HepG2 (cell line): ENCODE measurements around the gene TATDN2. TPM values are rescaled to one million over a fixed set of nuclear protein-coding genes. Genes with fewer than 3 reads are reported as not detected.
A peak's percentile ranks its signal among the peaks of the same experiment; 100 is the strongest.

Experiments used
- AHDC1 ChIP-seq: sonication (generic); formaldehyde crosslinking; IDR thresholded peaks from 2 replicates; pipeline ENCODE4 v1.5.1; 2020; ENCODE audit warnings: mild to moderate bottlenecking, missing genetic modification reagents, borderline replicate concordance
- GTF2F1 ChIP-seq: fragments of 150-350 bp; IDR thresholded peaks from 2 replicates; pipeline ENCODE4 v1.6.1; 2014; ENCODE audit warnings: low read length
- HNRNPL ChIP-seq: fragments of 200-400 bp; formaldehyde crosslinking; IDR thresholded peaks from 2 replicates; pipeline ENCODE4 v1.6.1; 2017; ENCODE audit warnings: mild to moderate bottlenecking, low read depth, low read length
- HOXA5 ChIP-seq: sonication (generic); formaldehyde crosslinking; IDR thresholded peaks from 2 replicates; pipeline ENCODE4 v1.4.0; 2020; ENCODE audit warnings: missing genetic modification reagents
- KAT2B ChIP-seq: fragments of 150-350 bp; IDR thresholded peaks from 2 replicates; pipeline ENCODE4 v1.6.1; 2014; ENCODE audit warnings: low read depth, low read length, borderline replicate concordance
- KAT7 ChIP-seq: IDR thresholded peaks from 2 replicates; pipeline ENCODE4 v1.6.1; 2018; ENCODE audit warnings: borderline replicate concordance, missing compliant biosample characterization
- KLF15 ChIP-seq: sonication (generic); formaldehyde crosslinking; IDR thresholded peaks from 2 replicates; pipeline ENCODE4 v1.8.1; 2023; ENCODE audit warnings: borderline replicate concordance, mild to moderate bottlenecking, inconsistent platforms, missing genetic modification reagents, mixed read lengths
- KMT2B ChIP-seq: IDR thresholded peaks from 2 replicates; pipeline ENCODE4 v1.6.1; 2016; ENCODE audit warnings: missing genetic modification reagents, missing compliant biosample characterization
- MYNN ChIP-seq: sonication (generic); formaldehyde crosslinking; IDR thresholded peaks from 2 replicates; pipeline ENCODE4 v1.4.0; 2020; ENCODE audit warnings: mild to moderate bottlenecking, low read depth, missing genetic modification reagents
- NONO ChIP-seq, 2 experiments: fragments of 450-650 bp in 1 of 2; sonication (generic) in 1 of 2; formaldehyde crosslinking in 1 of 2; IDR thresholded peaks in 1 of 2; conservative IDR thresholded peaks in 1 of 2; 2 replicates each; pipeline versions ENCODE4 v1.6.1 to v1.8.0; 2017 to 2022; ENCODE audit warnings: mild to moderate bottlenecking in 1 of 2, missing genetic modification reagents in 1 of 2, moderate library complexity in 1 of 2
- PITX1 ChIP-seq: sonication (generic); formaldehyde crosslinking; IDR thresholded peaks from 2 replicates; pipeline ENCODE4 v1.5.1; 2020; ENCODE audit warnings: mild to moderate bottlenecking, missing genetic modification reagents
- RFXAP ChIP-seq: sonication (generic); formaldehyde crosslinking; IDR thresholded peaks from 2 replicates; pipeline ENCODE4 v1.4.0; 2020; ENCODE audit warnings: missing genetic modification reagents, borderline replicate concordance
- SAP130 ChIP-seq: IDR thresholded peaks from 2 replicates; pipeline ENCODE4 v1.6.1; 2016; ENCODE audit warnings: low read depth
- SOX13 ChIP-seq, 3 experiments: fragments of 450-650 bp in 1 of 3; sonication (generic) in 1 of 3; formaldehyde crosslinking in 1 of 3; IDR thresholded peaks in 2 of 3; conservative IDR thresholded peaks in 1 of 3; 2 replicates each; pipeline versions ENCODE4 v1.5.0 to v1.6.1; 2016 to 2020; ENCODE audit warnings: antibody characterized with exemption in 1 of 3, mild to moderate bottlenecking in 1 of 3, missing compliant biosample characterization in 1 of 3, missing genetic modification reagents in 1 of 3, moderate library complexity in 1 of 3
- YY1 ChIP-seq: IDR thresholded peaks from 2 replicates; pipeline ENCODE4 v1.6.1; 2011; ENCODE audit warnings: low read length, low read depth, moderate library complexity, mild to moderate bottlenecking; ENCODE audit not compliant: insufficient read depth, insufficient replicate concordance
- ZNF251 ChIP-seq: sonication (generic); formaldehyde crosslinking; IDR thresholded peaks from 2 replicates; pipeline ENCODE4 v1.9.0; 2021; ENCODE audit warnings: mild to moderate bottlenecking, missing genetic modification reagents
- ZNF326 ChIP-seq: sonication (generic); formaldehyde crosslinking; IDR thresholded peaks from 2 replicates; pipeline ENCODE4 v1.4.0; 2020; ENCODE audit warnings: missing genetic modification reagents, borderline replicate concordance
- ZNF547 ChIP-seq: sonication (generic); formaldehyde crosslinking; IDR thresholded peaks from 2 replicates; pipeline ENCODE4 v1.5.1; 2020; ENCODE audit warnings: mild to moderate bottlenecking, missing genetic modification reagents
- ZNF639 ChIP-seq: conservative IDR thresholded peaks from 2 replicates; pipeline ENCODE4 v1.6.1; 2018; ENCODE audit warnings: missing genetic modification reagents
- ZNF784 ChIP-seq: sonication (generic); formaldehyde crosslinking; IDR thresholded peaks from 2 replicates; pipeline ENCODE4 v1.5.1; 2020; ENCODE audit warnings: missing genetic modification reagents, mild to moderate bottlenecking, borderline replicate concordance
- ZUFSP ChIP-seq: sonication (generic); formaldehyde crosslinking; IDR thresholded peaks from 2 replicates; pipeline ENCODE4 v1.9.0; 2021; ENCODE audit warnings: missing genetic modification reagents, mild to moderate bottlenecking, borderline replicate concordance
- polyA plus RNA-seq, 8 experiments: library from polyadenylated mRNA; depleted of rRNA in 3 of 8; stranded (reverse) in 7 of 8; unstranded in 1 of 8; fragments of >200 nt; fragmentation: Illumina TruSeq in 4 of 8; extraction: Trizol in 4 of 8; gene quantifications; 2 replicates each; pipeline versions ENCODE4 v1.2.1 to v1.2.3, GENCODE V29; 2011 to 2016; ENCODE audit warnings: low read depth in 4 of 8, missing spikeins in 1 of 8, mixed read lengths in 1 of 8; ENCODE audit not compliant: insufficient read depth in 1 of 8
- total RNA-seq, 5 experiments: library from RNA; depleted of rRNA; stranded (reverse); fragments of >200 nt; fragmentation: Illumina TruSeq; extraction: Trizol; gene quantifications; 2 replicates each; pipeline ENCODE4 v1.2.3, GENCODE V29; 2016; ENCODE audit warnings: low read depth in 1 of 5

Gene TATDN2
- total and polyA plus RNA-seq, 2 of the 13 experiments (the other 11 are each of a cell fraction or from before 2014, with no cell fraction given) = 12.1 to 21.9 TPM

GRCh38 chr3:10249833-10250232, 1.6 kb downstream of the TATDN2 start (continued):
- TF ChIP-seq ZUFSP (CRISPR knock-in tag) = no peak
- no peak for TF ChIP-seq KAT7 (CRISPR knock-in tag)
- TF ChIP-seq HOXA5 = no peak
- TF ChIP-seq ZNF547 = no peak
- TF ChIP-seq ZNF326 = no peak
- no peak for TF ChIP-seq NONO (IDR thresholded peaks at IDR 0.05)
- TF ChIP-seq NONO (CRISPR knock-in tag; conservative IDR thresholded peaks at IDR 0.05) = no peak
- TF ChIP-seq HNRNPL = no peak
- no peak for TF ChIP-seq MYNN (CRISPR knock-in tag)
- no peak for TF ChIP-seq PITX1 (CRISPR knock-in tag)
- no peak for TF ChIP-seq SOX13 (IDR thresholded peaks at IDR 0.05)
- no peak for TF ChIP-seq SOX13 (CRISPR knock-in tag; conservative IDR thresholded peaks at IDR 0.05 in 1 of 2, IDR thresholded peaks at IDR 0.05 in 1 of 2)
- TF ChIP-seq SAP130 = peak; percentile 89
- TF ChIP-seq ZNF784 = no peak
- 0 out of 2 replicates have a peak, but pooled peaks have one; percentile 42 for TF ChIP-seq AHDC1 (CRISPR knock-in tag)
- no peak for TF ChIP-seq ZNF639 (CRISPR knock-in tag)
- no peak for TF ChIP-seq ZNF251 (CRISPR knock-in tag)
- TF ChIP-seq KLF15 = no peak
- TF ChIP-seq YY1 = no peak
- TF ChIP-seq KAT2B = no peak
- no peak for TF ChIP-seq KMT2B (CRISPR knock-in tag)
- no peak for TF ChIP-seq GTF2F1
- TF ChIP-seq RFXAP = no peak
